Measurements from ENCODE around the gene DUSP19. TPM values are rescaled to one million over a fixed set of nuclear protein-coding genes. Genes with fewer than 3 reads are reported as not detected.
A peak's percentile ranks its signal among the peaks of the same experiment; 100 is the strongest.

Gene DUSP19
- total RNA-seq, 1 experiment from 2014 or later, result 2.9 TPM

DNA sequence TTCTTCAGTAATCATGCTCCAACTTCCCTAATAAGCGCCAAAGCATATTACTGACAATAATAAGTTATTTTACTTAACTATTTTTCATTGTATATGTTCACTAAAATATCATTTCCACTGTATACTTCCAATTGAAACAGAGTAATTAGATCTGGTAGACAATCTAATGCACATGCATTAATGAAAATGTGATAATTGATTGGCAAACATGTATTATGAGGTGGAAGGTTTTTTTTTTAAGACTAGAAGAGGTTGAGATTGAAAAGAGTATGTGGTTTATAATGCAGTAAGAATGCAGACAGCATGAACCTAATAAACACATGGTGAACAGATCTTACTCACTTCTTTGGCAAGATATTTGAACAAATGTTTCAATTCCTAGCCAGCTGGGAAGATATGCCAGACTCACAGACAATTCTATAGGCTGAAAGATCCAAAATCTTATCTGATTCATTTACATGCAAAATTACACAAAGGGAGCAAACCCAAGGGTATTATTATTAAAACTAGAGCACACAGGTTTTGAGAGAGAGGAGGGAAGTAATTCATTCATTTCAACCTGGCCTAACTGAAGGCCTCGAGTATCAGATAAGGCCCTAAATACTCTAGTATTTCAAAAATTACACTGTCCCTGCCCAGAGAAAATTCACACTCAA is 43.1 kb upstream of the DUSP19 start:
- intact Hi-C loops (cut with micrococcal nuclease), result loop anchor here (5.0 kb wide), 1 partner anchor 87 kb away; the partner anchor contains the start of gene NUP35
- BruUV-seq (replicated peaks), result no TSS peak
- peaks cover 7 to 21% of the 10 kb centered on the region in 2 experiments for H3K4me1 ChIP-seq (ENCODE audit: control insufficient read depth in 1 of 2, insufficient read depth in 2 of 2, low read length in 2 of 2)
- POLR2A ChIA-PET, result no interaction called here
- RAD21 ChIA-PET (ENCODE audit: low non-redundant PET in 1 of 2, low total read pairs in 2 of 2, uncharacterized antibody in 2 of 2, unreplicated experiment in 2 of 2), result no interaction called here
- H3K9ac ChIP-seq (ENCODE audit: low read length), result no peak overlapping the region
- H3K9me3 ChIP-seq (ENCODE audit: control insufficient read depth in 1 of 2, insufficient read depth in 1 of 2, low read depth in 1 of 2, low read length in 2 of 2), result no peaks in the 10 kb centered on the region
- CTCF ChIA-PET, result no interaction called here
- no peak overlapping the region for H2AFZ ChIP-seq (ENCODE audit: low read depth, low read length, poor library complexity, severe bottlenecking)
- H3K79me2 ChIP-seq (ENCODE audit: insufficient read depth, low read length), result peaks cover 76% of the 10 kb centered on the region
- H3K4me3 ChIP-seq (replicated peaks in 1 of 2; ENCODE audit: low read depth in 1 of 2, low read length in 2 of 2), result no peak overlapping the region
- peaks cover 32% of the 10 kb centered on the region; the same call in 1 of the 2 replicates for H4K20me1 ChIP-seq (ENCODE audit: insufficient read depth)
- no peak for DNase-seq (ENCODE audit: low read depth, low spot score)
- no peaks in the 10 kb centered on the region for H3K9me2 ChIP-seq (ENCODE audit: insufficient read depth)
- no peak for ATAC-seq
- no peak overlapping the region for H3K27ac ChIP-seq (ENCODE audit: low read depth, low read length)
- H3K4me2 ChIP-seq (ENCODE audit: low read length), result peak overlapping the region; percentile 98
- no peaks in the 10 kb centered on the region for H3K27me3 ChIP-seq (ENCODE audit: insufficient read depth, low read length)
- TF ChIP-seq JUND (IDR thresholded peaks at IDR 0.05) (no peak), ZNF274 (IDR thresholded peaks at IDR 0.05; ENCODE audit: low read depth, low read length) (no peak)
- TF ChIP-seq, protein P1, sequence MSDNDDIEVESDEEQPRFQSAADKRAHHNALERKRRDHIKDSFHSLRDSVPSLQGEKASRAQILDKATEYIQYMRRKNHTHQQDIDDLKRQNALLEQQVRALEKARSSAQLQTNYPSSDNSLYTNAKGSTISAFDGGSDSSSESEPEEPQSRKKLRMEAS (IDR thresholded peaks at IDR 0.05), result 0 out of 2 replicates have a peak, but pooled peaks have one; percentile 26
- H3K36me3 ChIP-seq (ENCODE audit: control insufficient read depth in 1 of 2, insufficient read depth in 2 of 2, low read length in 2 of 2), result no peaks in the 10 kb centered on the region

DNA sequence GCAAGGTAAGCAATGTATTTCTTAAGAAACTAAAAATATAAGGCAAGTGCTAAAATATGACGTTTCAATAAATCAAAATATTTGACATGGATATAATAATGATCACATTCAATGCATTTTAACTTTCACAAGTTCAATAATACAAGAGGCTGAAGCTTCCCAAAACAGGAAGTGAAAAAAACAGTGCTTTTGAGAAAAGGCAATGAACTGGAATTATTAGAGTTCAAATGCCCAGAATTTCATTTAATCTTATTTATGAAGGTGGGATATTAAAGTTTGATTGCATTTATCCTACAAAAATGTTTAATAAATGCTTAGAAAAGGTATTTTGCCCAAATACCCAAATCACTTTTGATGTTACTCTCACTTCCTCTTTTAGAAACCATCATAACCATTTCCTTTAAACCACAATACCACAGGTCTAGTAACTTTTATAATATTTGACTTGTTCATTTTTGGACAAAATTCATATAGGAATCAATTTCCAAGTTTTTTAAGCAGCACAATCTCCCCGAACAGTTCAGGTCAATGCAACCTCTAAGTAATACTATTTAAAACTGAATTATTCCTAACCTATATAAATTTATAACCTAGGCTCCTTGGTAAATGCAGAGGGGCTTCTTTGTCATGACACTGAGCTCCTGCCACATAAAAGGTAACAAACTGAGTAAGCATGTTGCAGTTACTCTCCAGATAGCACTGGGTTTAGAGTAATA is 42.4 kb upstream of the DUSP19 start:
- BruUV-seq (replicated peaks), result no TSS peak
- ATAC-seq (no peak), DNase-seq (ENCODE audit: low read depth, low spot score) (no peak)
- TF ChIP-seq, protein P1 (IDR thresholded peaks at IDR 0.05), result no peak
- no peak for TF ChIP-seq RAD21 (IDR thresholded peaks at IDR 0.05; ENCODE audit: low read depth)
- TF ChIP-seq CBX3 (IDR thresholded peaks at IDR 0.05; ENCODE audit: low read depth), result no peak
- no peak for TF ChIP-seq POLR2A (IDR thresholded peaks at IDR 0.05; ENCODE audit: borderline replicate concordance, extremely low read depth, insufficient read depth, insufficient read length)
- TF ChIP-seq TCF7L2 (IDR thresholded peaks at IDR 0.05; ENCODE audit: borderline replicate concordance, extremely low read depth, insufficient read depth, insufficient read length), result no peak
- TF ChIP-seq JUND (IDR thresholded peaks at IDR 0.05), result no peak
- POLR2A ChIA-PET, result no interaction called here
- Histone ChIP-seq H3K9me3 (ENCODE audit: control insufficient read depth in 1 of 2, insufficient read depth in 1 of 2, low read depth in 1 of 2, low read length in 2 of 2) (no peaks in the 10 kb centered on the region), H3K27ac (ENCODE audit: low read depth, low read length) (peak overlapping the region; percentile 88; the same call in 1 of the 2 replicates), H3K36me3 (ENCODE audit: control insufficient read depth in 1 of 2, insufficient read depth in 2 of 2, low read length in 2 of 2) (no peaks in the 10 kb centered on the region), H3K9me2 (ENCODE audit: insufficient read depth) (no peaks in the 10 kb centered on the region), H4K20me1 (ENCODE audit: insufficient read depth) (peaks cover 28% of the 10 kb centered on the region; the same call in 1 of the 2 replicates), H3K4me3 (replicated peaks in 1 of 2; ENCODE audit: low read depth in 1 of 2, low read length in 2 of 2) (peak overlapping the region; percentile 62 to 79; a peak in 3 of 4 replicates), H3K9ac (ENCODE audit: low read length) (peak overlapping the region; percentile 87; the same call in 1 of the 2 replicates), H3K4me1 (ENCODE audit: control insufficient read depth in 1 of 2, insufficient read depth in 2 of 2, low read length in 2 of 2) (peaks cover 7 to 21% of the 10 kb centered on the region in 2 experiments), H3K79me2 (ENCODE audit: insufficient read depth, low read length) (peaks cover 69% of the 10 kb centered on the region), H3K27me3 (ENCODE audit: insufficient read depth, low read length) (no peaks in the 10 kb centered on the region), H3K4me2 (ENCODE audit: low read length) (peak overlapping the region; percentile 98), H2AFZ (ENCODE audit: low read depth, low read length, poor library complexity, severe bottlenecking) (no peak overlapping the region)
- intact Hi-C loops (cut with micrococcal nuclease), result loop anchor here (5.0 kb wide), 1 partner anchor 86 kb away; the partner anchor contains the start of gene NUP35
- RAD21 ChIA-PET (ENCODE audit: low non-redundant PET in 1 of 2, low total read pairs in 2 of 2, uncharacterized antibody in 2 of 2, unreplicated experiment in 2 of 2), result no interaction called here
- CTCF ChIA-PET, result no interaction called here

All from HCT116 (cell line).